OCI-M2 (cell line): ENCODE results near the gene ALS2CL.

Source experiments
- DNase-seq: peaks from one replicate; lab custom pipeline; 2025; ENCODE audit not compliant: unreplicated experiment; lab: John Stamatoyannopoulos, UW

The ALS2CL gene

GRCh38 chr3:46703013-46703520, 9.6 kb upstream of the ALS2CL start:
- no peak for DNase-seq

GRCh38 chr3:46702246-46703012, 8.9 kb upstream of the ALS2CL start:
- no peak for DNase-seq

- DNase-seq: no peak
These were observed 7.9 kb upstream of the ALS2CL start, which contains the start of gene TMIE for GRCh38 chr3:46701181-46701939. TSS of gene TMIE (plus strand) at chr3:46701392. CDS start at chr3:46701488, 96 bp downstream.

- DNase-seq: no peak
These were observed 7.3 kb upstream of the ALS2CL start for GRCh38 chr3:46700772-46701171.

GRCh38 chr3:46699676-46700523, 6.4 kb upstream of the ALS2CL start:
- DNase-seq: no peak

- DNase-seq: no peak
These were observed 2.7 kb upstream of the ALS2CL start for GRCh38 chr3:46695962-46696894.

- DNase-seq: no peak
These were observed 1.9 kb upstream of the ALS2CL start for GRCh38 chr3:46695177-46695961.

GRCh38 chr3:46694520-46694919, 1.0 kb upstream of the ALS2CL start:
- DNase-seq: no peak

GRCh38 chr3:46693892-46694226, 380 bp upstream of the ALS2CL start:
- no peak for DNase-seq

- DNase-seq: no peak
These were observed 901 bp downstream of the ALS2CL start for GRCh38 chr3:46692566-46692990.

GRCh38 chr3:46690798-46691197, 2.7 kb downstream of the ALS2CL start:
- DNase-seq: no peak

GRCh38 chr3:46685446-46685845, 8.0 kb downstream of the ALS2CL start:
- DNase-seq: no peak

- DNase-seq: no peak
These were observed 8.6 kb downstream of the ALS2CL start for GRCh38 chr3:46684891-46685290.

GRCh38 chr3:46682974-46683373, 10.5 kb downstream of the ALS2CL start:
- DNase-seq: no peak

- DNase-seq: no peak
These were observed 11.5 kb downstream of the ALS2CL start for GRCh38 chr3:46681856-46682540.

- no peak for DNase-seq
These were observed 12.1 kb downstream of the ALS2CL start for GRCh38 chr3:46681387-46681786.

- DNase-seq: no peak
These were observed 13.1 kb downstream of the ALS2CL start for GRCh38 chr3:46680298-46680826.

GRCh38 chr3:46679681-46680080, 13.8 kb downstream of the ALS2CL start:
- no peak for DNase-seq

GRCh38 chr3:46678280-46678679, 15.2 kb downstream of the ALS2CL start:
- no peak for DNase-seq
